ENCODE measurements around the gene ABLIM3.

The ABLIM3 gene

GRCh38 chr5:149141224-149141956 is at the start of gene ABLIM3:
TSS of gene ABLIM3 (plus strand) at chr5:149141493. CDS start at chr5:149142096, 603 bp downstream.
- DNase-seq = peak; percentile 19

GRCh38 chr5:149093625-149094024 is 47.7 kb upstream of the ABLIM3 start:
- no peak for DNase-seq

- no peak for DNase-seq
Observed at GRCh38 chr5:149094996-149095395, 46.3 kb upstream of the ABLIM3 start.

- DNase-seq = no peak
Observed at GRCh38 chr5:149099920-149100319, 41.4 kb upstream of the ABLIM3 start.

GRCh38 chr5:149100331-149100730 is 41.0 kb upstream of the ABLIM3 start:
- DNase-seq = no peak

GRCh38 chr5:149108651-149109280 is 32.5 kb upstream of the ABLIM3 start:
- no peak for DNase-seq

GRCh38 chr5:149110406-149110805 is 30.9 kb upstream of the ABLIM3 start:
- DNase-seq = no peak

GRCh38 chr5:149113669-149114068 is 27.6 kb upstream of the ABLIM3 start:
- DNase-seq = no peak

GRCh38 chr5:149114403-149115312 is 26.6 kb upstream of the ABLIM3 start:
- DNase-seq = peak; percentile 7

- no peak for DNase-seq
Observed at GRCh38 chr5:149117970-149118369, 23.3 kb upstream of the ABLIM3 start.

GRCh38 chr5:149118463-149118862 is 22.8 kb upstream of the ABLIM3 start:
- no peak for DNase-seq

- DNase-seq = no peak
Observed at GRCh38 chr5:149121145-149121544, 20.1 kb upstream of the ABLIM3 start.

GRCh38 chr5:149123211-149123610 is 18.1 kb upstream of the ABLIM3 start:
- no peak for DNase-seq

GRCh38 chr5:149125386-149125891 is 15.9 kb upstream of the ABLIM3 start:
- no peak for DNase-seq

GRCh38 chr5:149126906-149127305 is 14.4 kb upstream of the ABLIM3 start:
- no peak for DNase-seq

GRCh38 chr5:149127394-149127955 is 13.8 kb upstream of the ABLIM3 start:
- no peak for DNase-seq

GRCh38 chr5:149128023-149128875 is 13.0 kb upstream of the ABLIM3 start:
- no peak for DNase-seq

- DNase-seq = no peak
Observed at GRCh38 chr5:149129181-149129580, 12.1 kb upstream of the ABLIM3 start.

GRCh38 chr5:149130121-149130914 is 11.0 kb upstream of the ABLIM3 start:
- DNase-seq = no peak

- no peak for DNase-seq
Observed at GRCh38 chr5:149132474-149132873, 8.8 kb upstream of the ABLIM3 start.
